Hepatocyte (in vitro differentiated cells): ENCODE results near the gene ARHGAP33. TPM values are rescaled to one million over a fixed set of nuclear protein-coding genes. Genes with fewer than 3 reads are reported as not detected.

ENCODE experiments used
- DNase-seq: peaks from one replicate; pipeline ENCODE4 v3.0.0-alpha.2; 2016; ENCODE audit warnings: low spot score
- H2AFZ ChIP-seq: fragments of 200-600 bp; sonication (generic); 2 replicates; pipeline ENCODE4 v1.6.0; 2016; ENCODE audit warnings: antibody characterized with exemption, mild to moderate bottlenecking
- H3K27ac ChIP-seq: fragments of 200-600 bp; sonication (generic); 2 replicates; pipeline ENCODE4 v1.5.1; 2016; ENCODE audit warnings: mild to moderate bottlenecking
- H3K27me3 ChIP-seq: fragments of 200-600 bp; sonication (generic); 2 replicates; pipeline ENCODE4 v1.6.1; 2016
- H3K36me3 ChIP-seq: fragments of 200-600 bp; sonication (generic); replicated peaks from 2 replicates; pipeline ENCODE4 v1.5.1; 2016; ENCODE audit warnings: low read depth; ENCODE audit not compliant: insufficient read depth
- H3K4me1 ChIP-seq: fragments of 200-600 bp; sonication (generic); 2 replicates; pipeline ENCODE4 v1.5.1; 2016; ENCODE audit warnings: mild to moderate bottlenecking, moderate library complexity; ENCODE audit not compliant: insufficient read depth
- H3K4me2 ChIP-seq: fragments of 200-600 bp; sonication (generic); 2 replicates; pipeline ENCODE4 v1.6.0; 2016
- H3K4me3 ChIP-seq: fragments of 200-600 bp; sonication (generic); 2 replicates; pipeline ENCODE4 v1.5.1; 2016; ENCODE audit warnings: mild to moderate bottlenecking
- H3K79me2 ChIP-seq: fragments of 200-600 bp; sonication (generic); 2 replicates; pipeline ENCODE4 v1.6.0; 2017; ENCODE audit warnings: mild to moderate bottlenecking
- H3K9me2 ChIP-seq: fragments of 200-600 bp; sonication (generic); replicated peaks from 2 replicates; pipeline ENCODE4 v1.6.0; 2017; ENCODE audit warnings: mild to moderate bottlenecking; ENCODE audit not compliant: insufficient read depth
- H3K9me3 ChIP-seq: fragments of 200-600 bp; sonication (generic); 2 replicates; pipeline ENCODE4 v1.5.1; 2016; ENCODE audit warnings: low read depth, mild to moderate bottlenecking
- H4K20me1 ChIP-seq: fragments of 200-600 bp; sonication (generic); 2 replicates; pipeline ENCODE4 v1.6.0; 2016; ENCODE audit warnings: mild to moderate bottlenecking; ENCODE audit not compliant: insufficient read depth, poor library complexity, severe bottlenecking
- CTCF ChIP-seq: fragments of 200-600 bp; sonication (generic); IDR thresholded peaks from 2 replicates; pipeline ENCODE4 v1.5.1; 2016; ENCODE audit warnings: antibody characterized with exemption, mild to moderate bottlenecking; ENCODE audit not compliant: poor library complexity
- EZH2 ChIP-seq: fragments of 200-600 bp; sonication (generic); IDR thresholded peaks from 2 replicates; pipeline ENCODE4 v1.6.1; 2016; ENCODE audit warnings: antibody characterized with exemption, mild to moderate bottlenecking, borderline replicate concordance
- EZH2phosphoT487 ChIP-seq: fragments of 200-600 bp; sonication (generic); IDR thresholded peaks from one replicate; pipeline ENCODE4 v1.6.1; 2018; ENCODE audit warnings: antibody characterized with exemption, mild to moderate bottlenecking, low read depth, moderate library complexity; ENCODE audit not compliant: unreplicated experiment, severe bottlenecking
- WGBS: methylation state at CpG from one replicate; pipeline ENCODE4 v1.1.6; 2016; ENCODE audit warnings: low lambda C conversion rate; ENCODE audit errors: missing lambda C conversion rate; 5-methylcytosine and 5-hydroxymethylcytosine counted together
- polyA plus RNA-seq: library from polyadenylated mRNA; unstranded; fragments of >200 nt; fragmentation: Nextera tagmentation; extraction: Ambion mirVana; gene quantifications from 2 replicates; pipeline ENCODE4 v1.2.1, GENCODE V29; 2016
- total RNA-seq: library from RNA; depleted of rRNA; stranded (reverse); fragments of >200 nt; gene quantifications from 2 replicates; pipeline ENCODE4 v1.2.3, GENCODE V29; 2014

Gene ARHGAP33
- total and polyA plus RNA-seq, 2 experiments from 2014 or later = 6.7 to 7.9 TPM

DNA sequence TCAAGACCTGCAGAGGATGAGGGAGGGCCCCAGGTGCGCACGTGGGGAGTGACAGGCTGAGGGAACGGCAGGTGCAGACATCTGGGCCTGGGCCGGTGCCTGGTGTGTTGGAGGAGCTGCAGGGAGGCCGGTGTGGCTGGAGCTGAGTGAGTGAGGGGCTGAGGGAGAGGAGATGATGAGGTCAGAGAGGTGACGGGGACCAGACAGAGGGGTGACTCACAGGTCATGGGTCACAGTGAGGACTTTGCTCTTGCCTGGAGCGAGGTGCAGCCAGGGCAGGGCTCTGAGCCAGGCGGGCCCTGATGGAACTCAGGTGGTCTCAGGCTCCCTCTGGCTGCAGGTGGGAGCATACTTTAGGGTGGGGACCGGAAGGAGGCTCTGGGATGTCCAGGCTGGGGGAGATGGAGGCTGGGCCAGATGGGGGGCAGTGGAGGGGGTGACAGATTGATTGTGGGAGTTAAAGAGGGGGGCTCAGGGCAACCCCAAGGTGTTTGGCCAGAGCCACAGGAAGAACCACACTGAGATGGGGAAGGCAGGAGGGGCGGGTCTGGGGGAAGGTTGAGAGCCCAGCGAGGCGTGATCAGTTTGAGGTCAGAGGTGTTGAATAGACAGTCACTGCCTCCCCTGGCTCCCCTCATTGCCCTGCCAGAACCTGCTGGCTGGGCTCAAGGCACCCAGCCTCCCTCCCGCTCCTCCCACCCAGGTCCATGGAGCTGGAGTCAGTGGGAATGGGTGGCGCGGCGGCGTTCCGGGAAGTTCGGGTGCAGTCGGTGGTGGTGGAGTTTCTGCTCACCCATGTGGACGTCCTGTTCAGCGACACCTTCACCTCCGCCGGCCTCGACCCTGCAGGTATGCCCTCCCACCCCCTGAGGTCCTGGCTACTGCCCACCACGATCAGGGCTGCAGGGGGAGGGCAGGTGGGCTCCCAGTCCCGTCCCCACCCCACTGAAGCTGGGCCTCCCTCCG, 8.4 kb downstream of the ARHGAP33 start:
- Histone ChIP-seq H2AFZ (no peak overlapping the region), H3K4me1 (no peaks in the 10 kb centered on the region), H3K9me2 (no peaks in the 10 kb centered on the region), H3K79me2 (no peaks in the 10 kb centered on the region), H3K27ac (no peak overlapping the region), H3K36me3 (no peaks in the 10 kb centered on the region), H3K9me3 (no peaks in the 10 kb centered on the region), H3K4me2 (peak overlapping the region; percentile 29), H3K27me3 (no peaks in the 10 kb centered on the region), H4K20me1 (no peaks in the 10 kb centered on the region), H3K4me3 (no peak overlapping the region)
- no peak for DNase-seq
- no peak for TF ChIP-seq CTCF
- TF ChIP-seq EZH2phosphoT487 = no peak
- no peak for TF ChIP-seq EZH2
- WGBS = 67% methylated on average over 15 of the region's 28 CpGs

GRCh38 chr19:35784503-35785338, 9.4 kb downstream of the ARHGAP33 start:
- Histone ChIP-seq H3K27me3 (no peaks in the 10 kb centered on the region), H3K9me3 (no peaks in the 10 kb centered on the region), H4K20me1 (no peaks in the 10 kb centered on the region), H3K4me1 (no peaks in the 10 kb centered on the region), H3K27ac (no peak overlapping the region), H3K9me2 (no peaks in the 10 kb centered on the region), H3K36me3 (no peaks in the 10 kb centered on the region), H3K4me2 (peak overlapping the region; percentile 29), H2AFZ (no peak overlapping the region), H3K4me3 (no peak overlapping the region), H3K79me2 (no peaks in the 10 kb centered on the region)
- DNase-seq = peak; percentile 46
- TF ChIP-seq CTCF = no peak
- no peak for TF ChIP-seq EZH2phosphoT487
- no peak for TF ChIP-seq EZH2
- 66% methylated on average over 18 of the region's 45 CpGs for WGBS

DNA sequence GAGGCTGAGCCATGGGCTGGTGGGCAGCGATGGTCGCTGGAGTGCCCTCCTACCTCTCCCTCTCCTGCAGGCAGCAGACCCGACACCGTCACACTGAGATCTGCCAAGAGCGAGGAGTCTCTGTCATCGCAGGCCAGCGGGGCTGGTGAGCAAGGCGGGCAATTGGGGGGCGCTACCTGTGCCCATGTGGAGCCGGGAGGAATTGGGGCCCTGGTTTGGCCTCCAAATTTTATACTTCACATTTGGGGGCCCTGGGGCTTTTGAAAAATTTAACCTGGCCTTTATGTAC, 9.9 kb downstream of the ARHGAP33 start:
- Histone ChIP-seq H3K4me1 (no peaks in the 10 kb centered on the region), H2AFZ (no peak overlapping the region), H3K4me2 (no peak overlapping the region), H3K27ac (no peak overlapping the region), H3K36me3 (no peaks in the 10 kb centered on the region), H3K9me3 (no peaks in the 10 kb centered on the region), H3K79me2 (no peaks in the 10 kb centered on the region), H3K4me3 (no peak overlapping the region), H4K20me1 (no peaks in the 10 kb centered on the region), H3K9me2 (no peaks in the 10 kb centered on the region), H3K27me3 (no peaks in the 10 kb centered on the region)
- WGBS = 85% methylated on average over 10 of the region's 10 CpGs
- no peak for TF ChIP-seq EZH2
- TF ChIP-seq EZH2phosphoT487 = no peak
- DNase-seq = no peak
